Choroid plexus epithelial cell (primary cell): ENCODE results near the gene USP44.

ENCODE experiments used
- DNase-seq: peaks from one replicate; pipeline ENCODE4 v3.0.0-alpha.2; 2010; ENCODE audit warnings: low read depth
- H3K4me3 ChIP-seq: 2 replicates; pipeline ENCODE4 v1.5.1; 2011; ENCODE audit warnings: low read depth, mild to moderate bottlenecking, control low read depth, low read length, moderate library complexity
- CTCF ChIP-seq: conservative IDR thresholded peaks from 2 replicates; pipeline ENCODE4 v1.5.1; 2011; ENCODE audit warnings: low read depth, mild to moderate bottlenecking, control low read depth, inconsistent platforms, low read length, moderate library complexity

USP44 gene

DNA sequence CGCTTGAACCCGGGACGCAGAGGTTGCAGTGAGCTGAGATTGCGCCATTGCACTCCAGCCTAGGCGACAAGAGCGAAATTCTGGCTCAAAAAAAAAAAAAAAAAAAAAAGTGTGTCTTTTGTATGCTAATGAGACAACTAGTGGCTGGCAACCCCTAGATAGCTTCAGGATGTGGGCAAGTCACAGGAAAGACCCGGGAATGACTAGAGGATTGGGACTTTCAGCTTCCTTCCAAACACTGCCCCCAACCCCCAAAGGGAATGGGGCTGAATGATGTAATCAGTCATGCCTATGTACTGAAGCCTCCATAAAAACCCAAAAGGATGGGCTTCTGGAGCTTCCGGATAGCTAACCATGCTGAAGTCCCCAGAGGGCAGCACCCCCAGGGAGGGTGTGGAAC lies 28.6 kb downstream of the USP44 start:
- H3K4me3 ChIP-seq = no peak overlapping the region
- no peak for DNase-seq

DNA sequence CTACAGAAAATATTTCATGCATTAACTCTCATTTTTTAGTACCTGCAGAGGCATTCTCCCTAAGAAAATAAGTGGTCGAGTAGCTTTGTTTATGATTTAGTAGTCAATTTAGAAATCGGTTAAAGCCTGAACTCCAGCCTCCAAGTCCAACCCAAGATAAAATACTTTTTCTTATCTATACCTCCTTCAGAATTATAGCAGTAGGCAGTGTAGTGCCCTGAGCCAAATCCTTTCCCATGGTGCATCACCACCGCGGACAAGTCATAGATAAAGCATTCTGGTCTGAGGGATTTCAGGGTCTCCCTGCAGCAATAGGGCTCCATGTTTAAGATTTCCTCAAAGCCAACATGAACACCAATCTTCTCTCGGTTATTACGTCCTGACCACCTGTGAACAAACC lies 30.5 kb downstream of the USP44 start:
- DNase-seq = no peak
- no peak overlapping the region for H3K4me3 ChIP-seq
- no peak for TF ChIP-seq CTCF

More for the DNA sequence above, 28.6 kb downstream of the USP44 start:
- TF ChIP-seq CTCF = no peak

DNA sequence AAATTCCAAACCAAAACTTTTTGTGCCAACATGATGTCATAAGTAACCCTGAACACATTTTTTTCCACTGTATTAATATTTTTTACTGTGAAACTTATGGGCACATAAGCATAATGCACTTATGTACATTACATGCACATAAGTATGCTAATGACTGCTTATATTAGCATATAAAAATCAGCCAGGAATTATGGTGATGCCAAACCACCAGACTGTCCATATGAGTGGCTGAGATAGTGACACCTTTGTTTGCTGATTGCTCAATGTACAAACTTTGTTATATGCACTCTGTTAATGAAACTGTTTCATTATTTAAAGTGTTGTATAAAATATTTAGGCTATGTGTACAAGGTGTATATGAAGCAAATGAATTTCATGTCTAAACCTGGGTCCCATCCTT lies 32.3 kb downstream of the USP44 start:
- DNase-seq = no peak
- TF ChIP-seq CTCF = no peak
- H3K4me3 ChIP-seq = no peak overlapping the region

- no peak overlapping the region for H3K4me3 ChIP-seq
- no peak for TF ChIP-seq CTCF
- no peak for DNase-seq
These were observed 34.0 kb downstream of the USP44 start for GRCh38 chr12:95517246-95517645.

DNA sequence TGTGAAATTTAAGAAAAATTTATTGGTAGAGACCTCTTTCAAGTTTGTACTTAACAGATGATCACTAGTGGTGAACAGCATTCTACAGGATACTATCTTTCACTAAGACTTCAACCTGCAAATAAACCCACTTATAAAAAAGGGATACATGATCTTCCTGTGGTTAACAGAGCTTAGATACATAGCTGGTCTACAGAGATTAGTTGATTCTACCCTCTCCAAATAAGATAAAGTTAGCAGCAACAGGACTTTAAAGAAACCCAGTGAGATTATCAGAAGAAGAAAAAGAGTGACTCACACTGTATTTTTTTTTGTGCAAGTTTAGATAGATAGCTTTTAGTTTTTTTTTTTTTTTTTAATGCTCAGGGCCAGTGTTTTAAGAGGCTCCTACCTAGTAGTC lies 34.5 kb downstream of the USP44 start:
- H3K4me3 ChIP-seq = no peak overlapping the region
- TF ChIP-seq CTCF = no peak
- DNase-seq = no peak

- TF ChIP-seq CTCF = no peak
- no peak for DNase-seq
- H3K4me3 ChIP-seq = no peak overlapping the region
These were observed 36.1 kb downstream of the USP44 start for GRCh38 chr12:95515197-95515596.

GRCh38 chr12:95513599-95513998 lies 37.7 kb downstream of the USP44 start:
- no peak for DNase-seq
- H3K4me3 ChIP-seq = no peak overlapping the region
- TF ChIP-seq CTCF = no peak
